NCI-H1105 treated with DMSO at 0.1 percent for 48 hours (cell line): Measurements from ENCODE around the gene CAPG.
"Not testable (repeated sequence)": the region's sequence is repeated elsewhere in the genome, so short reads cannot be mapped to it uniquely, and the experiment has no call there.

Experiments used
- DNase-seq: peaks from one replicate; lab custom pipeline; 2025; lab: John Stamatoyannopoulos, UW

CAPG gene, protein sequence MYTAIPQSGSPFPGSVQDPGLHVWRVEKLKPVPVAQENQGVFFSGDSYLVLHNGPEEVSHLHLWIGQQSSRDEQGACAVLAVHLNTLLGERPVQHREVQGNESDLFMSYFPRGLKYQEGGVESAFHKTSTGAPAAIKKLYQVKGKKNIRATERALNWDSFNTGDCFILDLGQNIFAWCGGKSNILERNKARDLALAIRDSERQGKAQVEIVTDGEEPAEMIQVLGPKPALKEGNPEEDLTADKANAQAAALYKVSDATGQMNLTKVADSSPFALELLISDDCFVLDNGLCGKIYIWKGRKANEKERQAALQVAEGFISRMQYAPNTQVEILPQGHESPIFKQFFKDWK

DNA sequence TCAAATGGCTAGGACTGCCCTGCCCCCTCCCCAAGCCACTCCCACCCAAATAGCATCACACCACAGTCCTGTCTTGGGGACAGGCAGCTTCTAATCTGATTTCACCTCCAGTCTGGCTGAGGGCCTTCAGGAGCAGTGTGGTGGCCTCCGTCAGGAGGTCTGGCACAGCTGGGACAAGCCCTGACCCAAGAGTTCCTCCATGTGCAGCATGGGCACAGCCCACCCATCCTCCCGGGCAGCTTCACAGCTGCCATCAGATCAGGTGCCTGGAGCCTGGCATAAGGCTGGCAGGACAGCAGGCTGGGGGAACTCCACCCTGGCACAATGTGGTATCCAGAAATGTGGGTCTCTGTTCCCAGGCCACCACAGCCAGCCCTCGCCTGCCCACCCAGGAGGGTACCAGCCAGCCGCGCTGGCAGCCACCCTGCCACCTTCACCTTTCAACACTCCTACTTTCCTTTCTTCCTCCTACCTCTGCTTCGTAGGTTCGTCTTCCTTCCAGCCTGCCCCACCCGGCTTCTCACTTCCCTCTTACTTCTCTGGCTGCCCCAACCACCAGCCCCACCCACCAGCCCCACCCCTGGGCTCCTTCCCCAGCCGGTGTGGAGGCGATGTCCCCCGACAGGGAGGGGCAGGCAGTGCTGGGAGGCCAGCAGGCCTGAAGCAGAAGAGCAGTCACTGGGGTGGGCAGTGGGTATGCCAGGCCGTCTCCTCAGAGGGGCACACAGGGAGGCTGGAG is at the start of gene CAPG:
Gene CAPG, minus strand, starts transcription at position 522 of the 739 bp plus-strand sequence. CDS start 8,221 bp downstream, outside the sequence.
- DNase-seq = no peak

DNA sequence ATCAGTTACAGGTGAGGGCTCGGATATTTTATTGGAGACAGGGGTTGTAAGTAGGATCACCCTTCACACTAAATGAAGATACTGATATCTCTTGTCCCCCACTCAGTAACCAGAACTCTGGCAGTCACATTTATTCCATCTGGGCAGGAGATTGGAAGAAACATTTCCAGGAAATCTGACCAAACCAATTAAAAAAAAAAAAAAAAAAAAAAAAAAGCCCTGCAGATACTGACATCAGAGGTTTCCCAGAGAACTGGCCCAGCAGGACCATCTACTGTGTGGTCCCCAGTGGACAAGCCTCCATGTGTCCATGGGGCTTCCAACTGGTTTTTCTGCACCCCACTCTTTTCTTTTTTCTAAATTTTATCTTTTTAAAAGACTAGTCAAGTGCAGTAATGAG is 49.6 kb upstream of the CAPG start:
- no peak for DNase-seq

DNA sequence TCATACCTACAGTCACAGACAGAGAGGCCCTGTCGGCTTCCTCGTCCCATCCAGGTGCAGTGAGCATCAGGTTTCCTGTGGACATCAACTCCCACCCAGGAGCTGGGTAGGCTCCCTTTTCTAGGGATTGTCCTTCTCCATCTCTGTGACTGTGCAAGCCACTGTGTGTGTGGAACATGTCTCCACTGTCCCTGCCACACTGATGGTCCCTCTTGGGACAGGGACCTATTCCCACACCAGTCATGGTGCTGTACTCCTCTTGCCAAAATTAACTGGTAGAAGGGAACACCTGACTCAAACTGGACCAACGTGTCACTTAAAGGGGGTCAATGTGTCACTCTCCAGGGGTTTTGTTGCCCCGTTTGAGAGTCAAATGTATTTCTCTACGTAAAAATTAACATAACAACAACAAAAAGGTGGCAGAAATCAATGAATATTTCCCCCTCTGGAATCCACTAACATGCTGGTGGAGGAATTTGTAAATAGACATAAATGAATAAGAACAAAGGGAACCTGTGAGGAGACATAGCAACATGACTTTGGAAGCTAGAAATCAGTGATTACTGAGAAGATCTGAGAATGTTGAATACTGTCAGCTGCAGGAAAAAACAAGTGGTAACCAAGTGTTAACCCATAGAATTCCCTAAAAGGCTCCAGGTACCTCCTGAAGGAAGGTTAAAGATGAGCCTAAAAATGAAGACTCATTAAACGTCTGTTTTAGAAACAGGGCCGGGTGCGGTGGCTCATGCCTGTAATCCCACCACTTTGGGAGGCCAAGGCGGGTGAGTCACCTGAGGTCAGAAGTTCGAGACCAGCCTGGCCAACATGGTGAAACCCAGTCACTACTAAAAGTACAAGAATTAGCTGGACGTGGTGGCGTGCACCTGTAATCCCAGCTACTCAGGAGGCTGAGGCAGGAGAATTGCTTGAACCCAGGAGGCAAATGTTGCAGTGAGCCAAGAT is 48.7 kb upstream of the CAPG start:
- DNase-seq = no peak

DNA sequence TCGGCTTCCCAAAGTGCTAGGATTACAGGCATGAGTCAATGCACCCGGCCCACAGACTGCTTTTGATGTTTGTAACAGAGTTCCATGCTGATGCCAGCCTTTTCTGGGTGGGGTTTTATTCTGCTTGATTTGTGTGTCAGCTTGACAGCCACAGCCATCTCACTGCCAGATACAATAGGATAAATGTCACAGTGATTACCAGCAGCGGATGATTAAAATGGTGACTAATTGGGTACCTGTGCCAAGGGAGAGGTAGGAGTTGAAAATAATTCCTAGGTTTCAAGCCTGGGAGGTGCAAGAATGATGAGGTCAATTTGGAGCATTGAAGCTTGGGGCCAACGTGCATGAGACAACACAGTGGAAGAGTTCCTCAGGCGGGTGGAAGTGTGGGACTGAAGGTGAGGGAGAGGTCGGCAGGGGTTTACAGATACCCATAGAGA is 47.7 kb upstream of the CAPG start:
- no peak for DNase-seq

DNA sequence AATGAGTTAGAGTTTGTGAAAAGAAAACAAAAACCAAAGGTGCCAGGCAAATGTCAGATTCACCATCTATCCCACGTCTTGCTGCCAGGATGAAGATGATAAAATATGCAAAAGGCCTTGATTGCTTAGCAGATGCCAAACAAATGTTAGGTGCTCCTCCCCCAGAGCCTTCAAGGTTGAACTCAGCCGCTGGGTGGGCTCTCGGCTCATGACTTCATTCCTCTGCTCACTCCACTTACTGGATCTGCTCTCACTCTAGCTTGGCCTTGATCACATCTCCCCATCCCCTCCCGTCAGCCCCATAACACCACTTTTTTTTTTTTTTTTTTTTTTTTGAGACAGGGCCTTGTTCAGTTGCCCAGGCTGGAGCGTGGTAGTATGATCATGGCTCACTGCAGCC is 46.9 kb upstream of the CAPG start:
- DNase-seq = no peak

DNA sequence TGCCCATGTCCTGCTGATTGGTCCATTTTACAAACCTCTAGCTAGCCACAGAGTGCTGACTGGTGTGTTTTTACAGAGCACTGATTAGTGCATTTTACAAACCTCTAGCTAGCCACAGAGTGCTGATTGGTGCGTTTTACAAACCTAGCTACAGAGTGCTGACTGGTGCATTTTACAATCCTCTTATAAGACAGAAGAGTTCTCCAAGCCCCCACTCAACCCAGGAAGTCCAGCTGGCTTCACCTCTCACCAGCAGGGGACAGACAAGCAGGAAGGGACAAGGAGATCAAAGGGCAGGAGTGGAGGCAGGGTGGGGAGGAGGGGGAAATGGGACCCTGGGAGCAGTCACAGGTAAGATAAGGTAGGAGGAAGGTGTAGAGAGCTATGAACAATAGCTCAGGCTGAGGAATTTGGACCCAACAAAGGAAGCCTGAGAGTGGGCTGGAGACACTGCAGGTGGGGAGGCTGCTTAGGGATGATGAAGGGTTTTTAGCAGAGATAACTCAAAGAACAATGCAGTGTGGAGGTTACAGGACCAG is 45.5 kb upstream of the CAPG start:
- no peak for DNase-seq

DNA sequence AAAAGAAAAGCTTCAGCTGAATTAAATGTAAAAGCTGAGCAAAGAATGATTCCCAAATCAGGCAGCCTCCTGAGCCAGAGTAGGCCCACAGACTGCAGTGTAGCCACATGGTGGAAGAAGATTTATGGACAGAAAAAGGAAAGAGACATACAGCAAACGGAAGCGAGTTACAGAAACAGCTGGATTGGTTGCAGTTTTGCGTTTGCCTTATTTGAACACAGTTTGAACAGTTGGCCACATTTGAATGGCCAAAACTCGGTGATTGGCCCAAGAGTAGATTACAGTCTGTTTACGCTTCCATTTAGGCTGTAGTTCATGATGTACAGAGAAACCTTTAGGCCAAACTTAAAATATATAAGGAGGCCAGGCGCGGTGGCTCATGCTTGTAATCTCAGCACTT is 43.4 kb upstream of the CAPG start:
- DNase-seq = no peak

DNA sequence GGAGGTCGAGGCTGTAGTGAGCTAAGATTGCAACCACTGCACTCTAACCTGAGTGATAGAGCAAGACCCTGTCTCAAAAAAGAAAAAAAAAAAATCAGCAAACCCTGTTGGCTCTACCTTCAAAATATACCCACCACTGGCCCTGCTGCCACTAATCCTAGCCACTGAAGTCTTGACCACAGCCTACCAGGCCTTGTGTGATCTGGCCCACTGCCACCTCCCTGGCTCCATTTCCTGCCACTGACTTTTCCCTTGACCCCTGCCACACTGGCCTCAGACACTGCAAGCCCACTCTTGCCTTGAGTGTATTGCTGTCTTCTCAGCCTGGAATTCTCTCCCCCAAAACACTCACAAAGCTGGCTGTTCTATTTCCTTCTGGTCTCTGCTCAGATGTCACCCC is 42.1 kb upstream of the CAPG start:
- no peak for DNase-seq

DNA sequence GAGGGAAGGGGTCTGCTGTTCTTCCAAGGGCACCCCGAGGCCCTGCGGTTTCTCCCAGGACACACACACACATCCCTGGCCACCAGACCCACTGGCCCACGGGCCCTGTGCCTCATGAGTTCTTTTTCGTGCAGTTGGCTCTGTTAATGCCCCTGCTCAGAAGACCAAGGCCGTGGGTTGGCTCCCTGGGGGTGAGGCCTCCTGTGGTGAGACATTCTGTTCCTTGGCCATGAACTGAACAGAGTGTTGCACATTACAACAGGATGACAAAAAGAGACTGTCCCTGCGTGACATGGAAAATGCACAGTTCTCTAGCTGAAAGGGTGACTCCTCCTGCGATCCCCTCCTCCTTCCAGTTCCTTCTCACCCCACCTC is 39.0 kb upstream of the CAPG start:
- no peak for DNase-seq

DNA sequence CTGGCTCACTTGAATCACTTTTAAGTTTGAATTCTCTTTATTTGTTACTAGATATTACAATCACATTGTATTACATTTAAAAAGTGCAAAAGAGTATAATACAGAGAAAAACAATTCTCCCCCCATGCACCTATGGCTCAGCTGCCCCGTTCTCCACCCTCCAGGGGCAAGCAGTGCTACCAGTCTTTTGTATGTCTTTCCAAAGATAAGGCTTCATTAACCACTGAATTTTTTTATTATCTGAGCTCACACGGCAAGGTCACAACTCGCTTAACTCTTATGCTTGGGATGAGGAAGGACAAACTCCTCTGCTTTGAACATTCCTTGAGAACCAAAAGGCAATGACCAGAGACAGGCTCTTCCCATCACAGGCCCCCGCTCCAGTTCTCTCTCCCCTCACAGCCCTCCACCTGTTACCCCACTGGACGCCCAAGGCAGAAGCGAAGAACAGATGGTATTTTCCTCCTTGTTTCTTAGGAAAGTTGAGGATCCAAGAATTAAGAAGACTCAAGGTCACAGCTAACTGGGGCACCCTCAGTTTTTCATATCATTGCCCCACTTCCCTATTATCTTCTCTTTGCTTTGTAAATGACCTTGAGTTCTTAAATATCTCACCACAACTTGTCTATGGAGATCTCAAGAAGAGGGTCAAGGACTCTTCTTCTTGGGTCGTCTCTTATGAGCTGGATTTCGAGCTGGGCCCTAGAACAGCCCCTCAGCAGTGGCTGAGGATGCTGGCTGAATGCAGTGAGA is 38.5 kb upstream of the CAPG start:
- DNase-seq = no peak

DNA sequence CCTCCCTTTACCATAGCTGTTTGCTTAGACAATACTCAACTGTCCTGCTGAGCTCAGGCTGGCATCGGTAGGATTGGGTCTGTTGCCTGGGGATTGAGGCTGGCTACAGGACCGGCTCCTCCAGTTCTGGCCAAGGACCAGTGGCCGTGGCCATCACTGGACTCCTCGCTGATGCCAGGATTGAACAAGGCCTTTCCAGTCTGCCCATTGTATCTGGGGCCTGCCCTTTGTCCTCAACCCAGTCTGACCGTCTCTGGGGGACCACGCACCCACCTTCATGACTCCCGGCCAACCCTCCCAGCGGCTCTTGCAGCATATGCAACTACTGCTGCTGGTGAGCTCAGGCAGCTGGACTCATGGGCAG is 37.0 kb upstream of the CAPG start:
- no peak for DNase-seq

DNA sequence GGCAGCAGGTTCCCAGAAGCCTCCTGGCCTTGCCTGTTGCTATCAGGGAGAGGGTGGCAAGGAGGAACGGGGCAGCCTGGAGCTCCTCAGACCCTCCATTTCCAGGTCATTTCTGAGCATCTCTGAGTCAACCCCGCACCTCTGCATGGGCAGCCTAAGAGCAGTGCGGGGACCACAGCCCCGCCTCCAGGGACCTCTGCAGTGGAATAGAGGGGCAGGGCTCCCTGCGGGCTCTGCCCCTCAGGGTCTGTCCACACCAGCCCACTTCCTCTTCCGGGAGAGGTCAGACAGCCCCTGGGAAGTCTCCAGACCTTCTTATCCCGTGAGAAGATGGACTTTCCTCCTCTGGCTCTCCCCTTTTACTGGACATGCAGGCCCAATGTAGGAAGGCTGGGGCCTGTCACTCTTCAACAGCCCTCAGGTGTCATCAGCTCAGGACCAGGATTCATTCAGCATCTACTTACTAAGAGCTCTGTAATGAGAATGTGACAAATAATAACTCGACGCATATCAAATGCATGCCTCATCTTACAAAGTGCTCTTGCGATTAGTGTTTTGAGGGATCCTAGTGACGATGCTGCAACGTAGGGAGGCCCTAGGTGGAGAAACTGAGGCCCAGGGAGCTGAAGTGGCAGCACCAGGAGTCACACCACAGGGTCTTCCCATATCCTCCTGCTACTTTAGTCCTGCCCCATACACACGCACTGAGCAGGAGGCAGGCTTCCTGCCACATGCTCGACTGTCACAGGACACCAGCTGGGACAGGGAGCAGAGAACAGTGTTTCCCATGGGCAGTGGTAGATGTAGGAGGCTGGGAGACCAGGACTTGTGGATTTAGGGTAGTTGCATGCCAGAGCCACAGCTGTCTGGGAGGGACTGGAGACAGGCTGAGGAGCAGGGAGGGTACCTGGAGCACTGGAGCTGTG is 36.4 kb upstream of the CAPG start:
- no peak for DNase-seq

DNA sequence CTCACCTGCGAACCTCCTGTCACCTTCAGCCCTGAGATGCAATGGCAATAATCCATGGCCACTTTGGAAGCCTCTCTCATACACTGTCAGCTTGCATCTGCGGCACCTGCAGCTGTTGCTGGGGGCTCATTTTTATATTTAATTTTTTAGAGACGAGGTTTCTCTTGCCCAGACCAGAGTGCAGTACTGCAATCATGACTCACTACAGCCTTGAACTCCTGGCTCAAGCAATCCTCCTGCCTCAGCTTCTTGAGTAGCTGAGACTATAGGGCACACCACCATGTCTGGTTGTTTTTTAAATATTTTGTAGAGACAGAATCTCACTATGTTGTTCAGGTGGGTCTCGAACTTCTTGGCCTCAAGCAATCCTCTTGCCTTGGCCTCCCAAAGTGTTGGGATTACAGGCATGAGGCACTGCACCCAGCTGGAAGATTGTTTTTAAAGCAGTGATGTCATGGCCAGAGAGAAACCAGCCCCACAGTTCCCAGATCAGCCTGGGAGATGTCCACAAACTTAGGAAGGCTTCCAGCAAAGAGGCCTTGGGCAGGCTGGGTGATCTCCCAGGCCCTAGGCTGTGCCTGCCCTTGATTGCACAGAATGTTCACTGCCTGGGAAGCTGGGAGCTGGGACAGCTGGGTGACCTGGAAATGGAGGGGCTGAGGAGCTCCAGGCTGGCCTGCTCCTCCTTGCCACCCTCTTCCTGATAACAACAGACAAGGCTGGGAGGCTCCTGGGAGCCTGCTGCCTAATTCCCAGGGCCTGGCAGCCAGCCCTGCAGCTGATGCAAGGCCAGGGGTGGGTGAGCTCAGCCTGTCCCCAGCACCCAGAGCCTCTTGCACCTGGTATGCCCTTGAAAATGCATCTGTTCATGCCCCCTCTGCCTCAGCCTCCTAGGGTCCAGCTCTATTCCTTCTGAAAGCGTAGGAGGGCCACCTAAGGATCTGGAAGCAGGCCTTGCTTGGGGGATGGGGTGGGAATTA is 35.4 kb upstream of the CAPG start:
- DNase-seq = no peak

DNA sequence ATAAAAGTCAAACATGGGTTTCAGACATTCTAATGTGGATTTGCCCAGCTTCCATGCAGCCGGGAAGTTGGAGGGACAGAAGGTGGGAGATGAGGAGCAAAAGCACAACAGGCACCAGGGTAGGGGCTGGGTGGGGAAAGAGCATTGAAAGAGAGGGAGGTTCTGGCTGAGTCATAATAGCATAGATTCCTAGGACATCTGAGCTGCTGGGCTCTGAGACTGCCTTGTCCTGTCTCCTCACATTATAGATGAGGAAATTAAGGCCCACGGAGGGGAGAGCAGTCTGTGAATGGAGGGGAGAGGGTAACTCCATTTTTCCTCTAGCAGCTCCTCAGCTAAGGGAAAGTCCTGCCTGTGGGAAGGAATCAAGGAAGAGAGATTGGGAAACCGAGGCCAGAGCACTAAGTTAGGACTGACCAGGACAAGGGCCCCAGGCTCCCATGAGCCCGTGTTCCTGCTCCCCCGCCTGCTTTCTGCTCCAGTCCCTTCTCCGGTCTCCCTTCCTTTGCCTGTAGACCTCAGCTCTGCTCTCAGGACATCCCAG is 34.5 kb upstream of the CAPG start:
- DNase-seq = no peak

DNA sequence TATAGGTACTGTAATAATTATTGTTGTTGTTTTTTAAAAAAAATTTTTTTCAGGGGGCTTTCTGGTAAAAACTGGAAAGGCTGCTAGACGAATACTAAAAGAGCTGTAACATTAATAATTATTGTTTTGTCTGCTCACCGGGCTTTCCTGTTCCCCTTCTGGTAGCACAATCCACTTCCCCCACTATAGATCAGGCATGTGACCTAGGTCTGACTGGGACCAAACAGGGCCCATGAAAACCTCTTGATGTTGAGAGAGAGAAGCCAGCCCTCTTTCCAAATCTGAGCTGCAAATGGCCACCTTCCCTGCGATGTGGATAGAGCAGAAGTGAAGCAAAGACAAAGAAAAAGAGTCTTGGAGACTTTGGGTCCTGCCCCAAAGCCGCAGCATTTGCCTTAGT is 31.7 kb upstream of the CAPG start:
- DNase-seq = no peak

DNA sequence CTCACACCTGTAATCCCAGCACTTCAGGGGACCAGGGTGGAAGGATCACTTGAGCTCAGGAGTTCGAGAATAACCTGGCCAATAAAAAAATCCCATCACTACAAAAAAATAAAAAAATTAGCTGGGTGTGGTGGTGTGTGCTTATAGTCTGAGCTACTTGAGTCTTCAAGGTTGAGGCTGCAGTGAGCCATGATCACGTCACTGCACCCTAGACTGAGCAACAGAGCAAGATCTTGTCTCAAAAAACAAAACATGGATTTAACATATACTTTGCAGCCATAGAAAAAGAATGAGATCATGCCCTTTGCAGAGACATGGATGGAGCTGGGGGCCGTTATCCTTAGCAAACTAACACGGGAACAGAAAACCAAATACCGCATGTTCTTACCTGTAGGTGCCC is 30.6 kb upstream of the CAPG start:
- DNase-seq = no peak

DNA sequence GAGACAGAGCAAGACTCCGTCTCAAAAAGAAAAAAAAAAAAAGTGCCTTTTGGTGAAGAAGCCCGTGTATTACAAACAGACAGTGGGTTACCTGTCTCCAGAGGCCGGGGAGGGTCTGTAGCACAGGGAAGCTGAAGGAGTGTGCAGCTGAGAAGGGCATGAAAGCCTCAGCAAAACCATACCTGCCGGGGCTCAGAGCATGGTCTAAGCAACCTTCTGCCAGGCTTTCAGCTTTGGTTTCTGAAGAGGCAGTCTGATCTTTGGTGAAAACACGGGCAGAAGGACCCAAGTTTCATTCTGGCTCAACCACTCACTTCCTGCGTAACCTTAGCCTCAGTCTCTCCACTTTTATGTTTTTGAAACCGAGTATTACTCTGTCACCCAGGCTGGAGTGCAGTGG is 29.8 kb upstream of the CAPG start:
- DNase-seq = no peak

DNA sequence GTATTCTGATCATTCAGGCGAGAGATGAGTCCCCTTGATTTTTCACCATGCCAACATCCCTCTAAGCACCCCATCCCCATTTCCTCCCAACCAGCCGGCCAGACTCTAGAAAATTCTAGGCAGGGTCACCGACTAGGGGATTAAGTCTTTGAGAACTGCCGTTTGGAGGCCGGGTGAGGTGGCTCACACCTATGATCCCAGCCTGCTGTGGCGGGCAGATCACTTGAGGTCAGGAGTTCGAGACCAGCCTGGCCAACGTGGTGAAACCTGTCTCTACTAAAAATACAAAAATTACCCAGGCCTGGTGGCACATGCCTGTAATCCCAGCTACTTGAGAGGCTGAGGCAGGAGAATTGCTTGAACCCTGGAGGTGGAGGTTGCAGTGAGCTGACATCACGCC is 29.4 kb upstream of the CAPG start:
- not testable (repeated sequence) for DNase-seq

DNA sequence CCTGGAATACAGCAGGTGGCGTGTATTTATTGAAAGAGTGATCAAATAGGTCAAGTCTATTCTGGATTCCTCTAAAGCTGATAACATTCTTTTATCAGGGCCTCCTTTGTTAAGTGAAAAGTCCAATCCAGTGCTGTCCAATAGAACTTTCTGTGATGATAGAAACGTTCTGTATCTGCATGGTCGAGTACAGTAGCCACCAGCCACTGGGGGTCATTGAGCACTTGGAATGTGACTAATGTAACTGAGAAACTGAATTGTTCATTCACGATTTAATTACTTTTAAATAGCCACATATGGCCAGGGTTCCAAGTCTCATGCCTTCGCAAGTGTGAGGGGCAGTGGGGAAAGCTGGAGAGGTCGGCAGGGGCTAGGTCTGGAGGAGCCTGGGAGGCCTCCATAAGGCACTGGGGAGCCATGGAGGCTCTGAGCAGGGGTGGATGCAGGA is 28.9 kb upstream of the CAPG start:
- no peak for DNase-seq
